ENCODE results near the gene MTMR3. TPM values are rescaled to one million over a fixed set of nuclear protein-coding genes. Genes with fewer than 3 reads are reported as not detected.

Gene MTMR3
- total and polyA plus RNA-seq, 12 donors: 23.5 to 80.7 (median 40.9) TPM

Small RNA genes within 50 kb of the gene (microRNA-seq; reads per million reads assigned to microRNA genes)
- 0.45 to 3.4 (median 0.76) reads per million in 3 donors for gene MIR6818

Small RNA genes within 50 kb of the gene (small RNA-seq; reads per million reads assigned to genes)
- gene MIR6818: 0 reads per million in 2 donors
- gene RNU6-331P: 0 reads per million in 2 donors

Other genes with a start within 250 kb of the MTMR3 start
- 10 to 100 TPM in 4 of 9 donors, 1 to 10 TPM in 3, under 1 TPM in 2; 0.77 to 15.1 (median 6.7) TPM for gene CABP7, start 163.2 kb upstream of the MTMR3 start, total RNA-seq
- gene CABP7, start 163.2 kb upstream of the MTMR3 start, polyA plus RNA-seq: 1 to 10 TPM; 2.7 to 7.4 (median 5.0) TPM
- 10 to 100 TPM; 16.3 to 52.1 (median 34.5) TPM for gene ZMAT5, start 116.2 kb upstream of the MTMR3 start, total RNA-seq
- gene ZMAT5, start 116.2 kb upstream of the MTMR3 start, polyA plus RNA-seq: 10 to 100 TPM; 13.1 to 97.8 (median 75.7) TPM
- gene UQCR10, start 115.8 kb upstream of the MTMR3 start, total RNA-seq: 100 to 1,000 TPM in 8 of 9 donors, 10 to 100 TPM in 1; 51.3 to 341 (median 170) TPM
- gene UQCR10, start 115.8 kb upstream of the MTMR3 start, polyA plus RNA-seq: 100 to 1,000 TPM; 217 to 489 (median 301) TPM
- 100 to 1,000 TPM in 1 of 9 donors, 10 to 100 TPM in 8; 44.8 to 101 (median 73.1) TPM for gene ASCC2, start 44.9 kb upstream of the MTMR3 start, total RNA-seq
- 100 to 1,000 TPM in 2 of 3 donors, 10 to 100 TPM in 1; 83.3 to 153 (median 144) TPM for gene ASCC2, start 44.9 kb upstream of the MTMR3 start, polyA plus RNA-seq
- not detected for gene HORMAD2, start 197.3 kb downstream of the MTMR3 start, total RNA-seq
- gene HORMAD2, start 197.3 kb downstream of the MTMR3 start, polyA plus RNA-seq: not detected

All from adrenal gland (tissue), 12 donors.